ENCODE measurements around the gene DDRGK1.

DNA sequence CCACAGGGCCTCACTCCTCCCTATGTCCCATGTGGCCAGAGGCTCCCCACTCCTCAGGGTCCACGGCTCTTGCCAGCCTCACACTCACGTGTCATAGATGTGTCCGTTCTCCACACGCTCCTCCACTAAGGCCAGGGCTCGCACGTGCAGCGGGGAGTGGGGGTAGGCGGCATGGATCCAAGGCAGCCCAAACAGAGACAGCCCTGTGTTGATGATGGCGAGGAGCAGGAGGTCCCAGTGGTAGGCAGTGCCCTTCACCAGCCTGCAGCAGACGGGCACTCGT lies 24.2 kb upstream of the DDRGK1 start:
- TF ChIP-seq POLR2AphosphoS5 (IDR thresholded peaks at IDR 0.05; ENCODE audit: borderline replicate concordance, low read depth, low read length) (no peak), EZH2 (IDR thresholded peaks at IDR 0.05) (no peak)
